Sigmoid colon (tissue), 4 donors: ENCODE results near the gene STON2.
"Not testable (repeated sequence)": the region's sequence is repeated elsewhere in the genome, so short reads cannot be mapped to it uniquely, and the experiment has no call there.

Source experiments
- CTCF ChIP-seq, 4 experiments: fragments of 450-650 bp in 3 of 4; fragments of 200-600 bp in 1 of 4; IDR thresholded peaks; one replicate each; pipeline ENCODE4 v1.5.1; 2016 to 2019; ENCODE audit warnings: antibody characterized with exemption in 4 of 4, mild to moderate bottlenecking in 3 of 4, moderate library complexity in 2 of 4
- EP300 ChIP-seq, 4 donors: sonication (generic); formaldehyde crosslinking; IDR thresholded peaks; one replicate each; pipeline ENCODE4 v1.6.1; 2017; ENCODE audit warnings: antibody characterized with exemption in 4 of 4
- POLR2A ChIP-seq, 2 donors: fragments of 450-650 bp; IDR thresholded peaks; one replicate each; pipeline ENCODE4 v1.6.1; 2016; ENCODE audit warnings: antibody characterized with exemption in 2 of 2, mild to moderate bottlenecking in 2 of 2, moderate library complexity in 2 of 2
- POLR2AphosphoS5 ChIP-seq, 4 donors: sonication (generic); formaldehyde crosslinking; IDR thresholded peaks; one replicate each; pipeline ENCODE4 v1.6.1; 2017; ENCODE audit warnings: antibody characterized with exemption in 4 of 4

DNA sequence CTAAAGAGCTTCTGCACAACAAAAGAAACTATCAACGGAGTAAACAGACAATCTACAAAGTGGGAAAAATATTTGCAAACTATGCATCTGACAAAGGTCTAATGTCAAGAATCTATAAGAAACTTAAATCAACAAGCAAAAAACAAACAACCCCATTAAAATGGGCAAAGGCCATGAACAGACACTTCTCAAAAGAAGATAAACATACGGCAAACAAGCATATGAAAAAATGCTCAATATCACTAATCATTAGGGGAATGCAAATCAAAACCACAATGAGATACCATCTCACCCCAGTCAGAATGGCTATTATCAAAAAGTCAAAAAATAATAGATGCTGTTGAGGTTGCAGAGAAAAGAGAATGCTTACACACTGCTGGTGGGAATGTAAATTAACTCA is 20.1 kb downstream of the STON2 start:
- TF ChIP-seq POLR2A, POLR2AphosphoS5, CTCF, EP300 (IDR thresholded peaks at IDR 0.05): not testable (repeated sequence)
